VCaP (cell line): ENCODE results near the gene TMX4.
A peak's percentile ranks its signal among the peaks of the same experiment; 100 is the strongest.

Source experiments
- H3K27ac ChIP-seq: fragments of 450-650 bp; 2 replicates; pipeline ENCODE4 v1.5.1; 2017
- CTCF ChIP-seq: fragments of 450-650 bp; conservative IDR thresholded peaks from 2 replicates; pipeline ENCODE4 v1.5.1; 2017; ENCODE audit warnings: mild to moderate bottlenecking, moderate library complexity

TMX4 gene

GRCh38 chr20:8012724-8013123 lies 6.8 kb downstream of the TMX4 start:
- no peak for TF ChIP-seq CTCF
- H3K27ac ChIP-seq, result no peak overlapping the region

DNA sequence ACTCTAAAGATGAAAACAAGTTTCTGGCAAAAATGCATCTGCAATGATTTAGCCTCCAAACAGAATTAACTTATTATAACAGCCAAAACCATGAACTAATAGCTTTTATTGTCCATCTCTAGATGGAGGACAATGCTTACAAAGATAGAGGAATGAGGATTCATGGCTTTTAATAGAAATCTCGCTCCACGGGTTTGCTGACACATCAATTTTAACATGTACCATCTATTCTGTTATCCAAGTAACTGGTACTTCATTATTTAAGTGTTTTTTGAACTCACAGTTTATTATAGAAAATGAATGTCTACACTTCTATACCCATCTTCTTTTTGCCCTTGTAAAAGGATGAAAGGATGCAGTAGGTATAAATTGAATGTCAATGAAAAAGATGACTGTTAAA lies 10.8 kb downstream of the TMX4 start:
- no peak overlapping the region for H3K27ac ChIP-seq
- TF ChIP-seq CTCF, result no peak

DNA sequence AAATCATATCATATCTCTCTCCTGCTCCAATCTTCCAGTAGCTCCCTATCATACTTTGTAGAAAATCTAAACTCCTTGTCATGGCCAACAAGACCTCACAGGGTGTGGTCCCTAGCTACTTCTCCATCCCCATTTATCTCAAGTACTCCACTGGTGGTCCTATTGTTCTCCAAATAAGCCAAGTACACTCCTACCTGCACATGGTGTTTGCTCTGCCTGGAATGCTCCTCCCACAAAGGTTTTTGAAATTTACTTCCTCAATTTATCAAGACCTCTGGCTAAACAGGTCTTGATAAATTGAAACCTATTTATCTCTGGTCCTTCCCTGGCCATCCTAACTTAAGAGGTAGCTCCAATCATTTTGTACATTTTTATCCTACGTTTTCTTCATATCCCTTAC lies 12.1 kb downstream of the TMX4 start:
- H3K27ac ChIP-seq, result no peak overlapping the region
- no peak for TF ChIP-seq CTCF

GRCh38 chr20:8005575-8006366 lies 13.8 kb downstream of the TMX4 start:
- TF ChIP-seq CTCF, result no peak
- no peak overlapping the region for H3K27ac ChIP-seq

DNA sequence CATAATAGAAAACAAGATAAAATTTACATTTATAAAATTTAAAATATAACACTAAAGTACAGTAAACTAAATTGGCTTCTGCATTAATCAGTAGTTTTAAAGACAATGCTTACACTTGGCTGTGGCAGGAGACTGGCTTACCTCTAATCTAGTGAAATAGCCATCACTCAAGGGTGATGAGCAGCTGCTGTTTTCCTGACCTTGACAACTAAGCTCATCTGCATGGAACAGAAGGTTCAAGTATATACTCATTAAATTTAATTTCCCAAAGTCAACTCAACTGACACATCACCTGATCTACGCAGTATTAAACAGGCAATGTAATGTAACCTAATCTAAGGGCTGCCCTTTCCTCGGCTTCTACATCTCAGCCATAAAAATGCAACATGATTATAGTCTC lies 14.5 kb downstream of the TMX4 start:
- no peak for TF ChIP-seq CTCF
- no peak overlapping the region for H3K27ac ChIP-seq

DNA sequence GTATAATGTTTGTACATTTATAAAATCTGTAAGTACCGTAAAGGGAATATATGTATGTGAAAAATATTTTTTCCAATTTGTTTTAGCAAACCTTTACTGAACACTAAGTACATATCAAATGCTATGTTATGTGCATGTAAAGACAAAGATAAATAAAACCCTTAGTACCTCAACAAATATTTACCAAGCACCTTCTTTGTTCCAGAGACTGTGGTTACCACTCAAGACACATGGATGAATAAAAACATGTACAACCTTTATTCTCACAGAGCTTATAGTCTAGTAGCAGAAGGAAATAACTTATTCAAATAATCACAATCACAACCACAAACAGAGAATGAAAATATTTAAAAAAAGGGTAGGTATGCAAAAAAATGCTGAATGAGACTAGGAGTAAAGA lies 17.5 kb downstream of the TMX4 start:
- H3K27ac ChIP-seq, result peak overlapping the region; percentile 37
- TF ChIP-seq CTCF, result no peak

DNA sequence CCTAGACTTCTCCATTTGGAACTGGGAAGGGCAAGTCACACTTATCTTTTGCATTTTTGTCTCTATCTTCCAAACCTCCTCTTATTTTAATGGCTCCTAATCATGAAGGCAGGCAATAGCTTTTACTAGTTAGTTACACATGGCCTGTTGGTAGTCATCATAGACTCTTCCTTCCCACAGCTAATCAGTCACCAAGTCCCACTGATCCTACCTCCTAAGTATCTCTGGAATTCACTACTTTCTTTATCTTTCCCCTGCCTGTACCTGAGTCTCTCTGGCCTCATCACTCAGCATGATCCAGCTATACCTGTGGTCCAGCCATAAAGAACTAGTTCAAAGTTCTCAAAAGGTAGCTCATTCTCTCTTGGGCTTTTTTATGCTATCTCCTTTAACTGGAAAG lies 18.8 kb downstream of the TMX4 start:
- H3K27ac ChIP-seq, result no peak overlapping the region
- TF ChIP-seq CTCF, result no peak
